Lower leg skin (tissue), 4 donors: Measurements from ENCODE around the gene DNASE1. TPM values are rescaled to one million over a fixed set of nuclear protein-coding genes. Genes with fewer than 3 reads are reported as not detected.

Experiments
- DNase-seq, 2 donors: peaks; one replicate each; pipeline ENCODE4 v3.0.0-alpha.2; 2019; ENCODE audit warnings: low spot score in 2 of 2
- H3K4me3 ChIP-seq: fragments of 200-600 bp; sonication (generic); 2 replicates; pipeline ENCODE4 v1.5.1; 2017; ENCODE audit warnings: mild to moderate bottlenecking, low read depth; ENCODE audit not compliant: poor library complexity, severe bottlenecking
- CTCF ChIP-seq, 3 donors: fragments of 450-650 bp; IDR thresholded peaks; one replicate each; pipeline ENCODE4 v1.5.1; 2016; ENCODE audit warnings: antibody characterized with exemption in 3 of 3, mild to moderate bottlenecking in 3 of 3, moderate library complexity in 2 of 3
- POLR2A ChIP-seq, 2 donors: fragments of 450-650 bp; IDR thresholded peaks; one replicate each; pipeline ENCODE4 v1.6.1; 2016 to 2017; ENCODE audit warnings: antibody characterized with exemption in 2 of 2, mild to moderate bottlenecking in 1 of 2, moderate library complexity in 1 of 2
- WGBS, 2 donors: methylation state at CpG; one replicate each; pipeline ENCODE4 v1.1.5; 2018; 5-methylcytosine and 5-hydroxymethylcytosine counted together
- intact Hi-C: fragments of 100-400 bp; cut with DNase I; formaldehyde crosslinking; loops from one replicate; pipeline ENCODE4 v1.15.0; 2023; ENCODE audit warnings: low total_unique reads
- total RNA-seq, 4 donors: library from RNA; depleted of rRNA; stranded (reverse); fragments of >200 nt; gene quantifications; one replicate each; pipeline ENCODE4 v1.1.0, GENCODE V29; 2016

DNASE1 gene
- total RNA-seq, 4 donors from 2014 or later: 11.0 to 25.1 (median 14.2) TPM

GRCh38 chr16:3701531-3701930, 47.0 kb downstream of the DNASE1 start:
- no peak for DNase-seq
- H3K4me3 ChIP-seq: no peak overlapping the region
- no peak for TF ChIP-seq CTCF (IDR thresholded peaks at IDR 0.05)
- TF ChIP-seq POLR2A (IDR thresholded peaks at IDR 0.05): no peak
- 81 to 87% methylated on average over 4 of the region's 4 CpGs for WGBS, 2 donors
- intact Hi-C loops: no loop called here

- 92 to 99% methylated on average over 7 of the region's 7 CpGs for WGBS, 2 donors
- DNase-seq: no peak
- no peak overlapping the region for H3K4me3 ChIP-seq
- intact Hi-C loops: no loop called here
- TF ChIP-seq CTCF (IDR thresholded peaks at IDR 0.05) (no peak), POLR2A (IDR thresholded peaks at IDR 0.05) (no peak)
Observed at GRCh38 chr16:3702082-3702481, 47.6 kb downstream of the DNASE1 start.

GRCh38 chr16:3706253-3707012, 51.9 kb downstream of the DNASE1 start:
- 81 to 86% methylated on average over 10 of the region's 10 CpGs for WGBS, 2 donors
- intact Hi-C loops: no loop called here
- H3K4me3 ChIP-seq: no peak overlapping the region
- DNase-seq: no peak
- TF ChIP-seq CTCF (IDR thresholded peaks at IDR 0.05): no peak
- no peak for TF ChIP-seq POLR2A (IDR thresholded peaks at IDR 0.05)

Other genes starting within 250 kb of the DNASE1 start
- 1 to 10 TPM; 2.1 to 3.2 (median 2.5) TPM for gene ZNF597, start 211.2 kb upstream of the DNASE1 start, total RNA-seq
- gene NAA60, start 211.0 kb upstream of the DNASE1 start, total RNA-seq: 10 to 100 TPM; 21.2 to 42.2 (median 24.8) TPM
- gene C16orf90, start 159.2 kb upstream of the DNASE1 start, total RNA-seq: not detected
- 10 to 100 TPM in 2 of 4 donors, 1 to 10 TPM in 2; 4.3 to 21.8 (median 11.7) TPM for gene CLUAP1, start 153.7 kb upstream of the DNASE1 start, total RNA-seq
- under 1 TPM; 0.15 to 0.74 (median 0.28) TPM for gene NLRC3, start 77.3 kb upstream of the DNASE1 start, total RNA-seq
- gene SLX4, start 43.1 kb upstream of the DNASE1 start, total RNA-seq: 1 to 10 TPM; 1.2 to 2.6 (median 2.5) TPM
- 10 to 100 TPM; 56.2 to 94.1 (median 67.4) TPM for gene TRAP1, start 62.8 kb downstream of the DNASE1 start, total RNA-seq
- gene CREBBP, start 226.0 kb downstream of the DNASE1 start, total RNA-seq: 100 to 1,000 TPM in 1 of 4 donors, 10 to 100 TPM in 3; 45.5 to 152 (median 65.7) TPM